SK-MEL-5 (cell line): ENCODE results near the gene TMEM40. TPM values are rescaled to one million over a fixed set of nuclear protein-coding genes. Genes with fewer than 3 reads are reported as not detected.
"Not testable (repeated sequence)": the region's sequence is repeated elsewhere in the genome, so short reads cannot be mapped to it uniquely, and the experiment has no call there.

Source experiments
- DNase-seq: peaks from one replicate; pipeline ENCODE4 v3.0.0-alpha.2; 2016; ENCODE audit warnings: low read depth, low spot score
- in situ Hi-C: cut with HindIII; loops from 2 replicates; pipeline ENCODE4 v1.10.0; 2016; ENCODE audit warnings: low sequenced_read_pairs, high pct_unique_total_duplicates, low pct_unique_long_range_greater_than_20kb
- total RNA-seq: library from RNA; depleted of rRNA; stranded (reverse); fragments of >200 nt; shearing (Covaris generic); gene quantifications from 2 replicates; pipeline ENCODE4 v1.2.3, GENCODE V29; 2014

The TMEM40 gene
- total RNA-seq, 1 experiment from 2014 or later = not detected

DNA sequence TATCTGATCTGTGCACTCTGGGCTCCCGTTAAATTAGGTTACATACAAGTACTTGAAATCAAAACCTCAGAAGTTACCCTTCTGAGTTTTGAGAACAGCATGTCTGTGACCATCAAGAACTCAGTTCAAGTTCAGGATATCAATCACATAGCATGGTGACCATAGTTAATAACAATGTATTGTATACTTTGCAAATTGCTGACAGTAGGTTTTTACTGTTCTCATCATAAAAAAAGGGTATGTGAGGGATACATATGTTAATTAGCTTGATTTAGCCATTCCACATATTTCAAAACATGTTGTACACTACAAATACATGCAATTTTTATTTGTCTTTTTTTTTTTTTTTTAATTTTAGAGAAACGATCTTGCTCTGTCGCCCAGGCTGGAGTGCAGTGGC is 25.5 kb downstream of the TMEM40 start:
- DNase-seq = no peak
- in situ Hi-C loops = no loop called here

DNA sequence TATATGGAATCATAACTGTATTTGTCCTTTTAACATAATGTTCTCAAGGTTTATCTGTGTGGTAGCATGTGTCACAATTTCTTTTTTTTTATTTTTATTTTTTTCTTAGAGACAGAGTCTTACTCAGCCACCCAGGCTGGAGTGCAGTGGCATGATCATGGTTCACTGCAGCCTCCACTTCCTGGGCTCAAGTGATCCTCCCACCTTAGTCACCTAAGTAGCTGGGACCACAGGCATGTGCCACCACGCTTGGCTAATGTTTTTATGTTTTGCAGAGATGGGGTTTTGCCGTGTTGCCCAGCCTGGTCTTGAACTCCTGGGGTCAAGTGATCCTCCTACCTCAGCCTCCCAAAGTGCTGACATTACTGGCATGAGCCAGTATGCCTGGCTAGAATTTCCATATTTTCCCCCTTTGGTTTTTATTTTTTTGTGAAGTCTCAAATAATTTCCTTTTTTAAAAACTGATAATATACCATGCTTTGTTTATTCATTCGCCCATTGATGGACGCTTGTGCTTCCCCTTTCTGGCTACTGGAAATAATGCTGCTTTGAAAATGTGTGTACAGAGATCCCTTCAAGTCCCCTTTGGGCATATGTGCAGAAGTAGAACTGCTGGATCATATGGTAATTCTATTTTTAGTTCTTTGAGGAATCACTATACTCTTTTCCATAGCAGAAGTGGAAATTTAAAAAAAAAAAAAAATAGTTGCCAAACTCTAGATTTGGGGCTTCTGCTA is 28.4 kb downstream of the TMEM40 start:
- in situ Hi-C loops = no loop called here
- peak; percentile 65 for DNase-seq

DNA sequence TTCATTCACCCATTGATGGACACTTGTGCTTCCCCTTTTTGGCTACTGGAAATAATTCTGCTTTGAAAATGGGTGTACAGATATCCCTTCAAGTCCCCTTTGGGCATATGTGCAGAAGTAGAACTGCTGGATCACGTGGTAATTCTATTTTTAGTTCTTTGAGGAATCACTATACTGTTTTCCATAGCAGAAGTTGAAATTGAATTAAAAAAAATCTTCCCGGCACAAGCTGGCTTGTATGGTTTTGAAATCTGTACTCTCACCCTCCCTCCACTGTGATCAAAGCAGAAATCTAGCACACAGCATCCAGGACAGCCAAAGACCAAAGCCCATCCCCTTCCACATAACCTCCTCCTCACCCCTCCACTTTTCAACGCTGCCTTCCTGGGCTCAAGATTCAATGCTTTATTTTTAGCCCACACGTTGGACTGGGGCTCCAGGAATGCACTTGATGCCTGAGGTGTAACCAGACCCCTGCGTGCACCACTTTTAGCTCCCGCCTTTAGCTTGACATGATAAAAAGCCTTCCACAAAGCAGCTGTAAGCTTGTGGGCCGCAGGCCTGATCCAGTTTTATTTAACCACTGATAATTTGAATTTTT is 29.9 kb downstream of the TMEM40 start:
- no peak for DNase-seq
- in situ Hi-C loops = no loop called here

DNA sequence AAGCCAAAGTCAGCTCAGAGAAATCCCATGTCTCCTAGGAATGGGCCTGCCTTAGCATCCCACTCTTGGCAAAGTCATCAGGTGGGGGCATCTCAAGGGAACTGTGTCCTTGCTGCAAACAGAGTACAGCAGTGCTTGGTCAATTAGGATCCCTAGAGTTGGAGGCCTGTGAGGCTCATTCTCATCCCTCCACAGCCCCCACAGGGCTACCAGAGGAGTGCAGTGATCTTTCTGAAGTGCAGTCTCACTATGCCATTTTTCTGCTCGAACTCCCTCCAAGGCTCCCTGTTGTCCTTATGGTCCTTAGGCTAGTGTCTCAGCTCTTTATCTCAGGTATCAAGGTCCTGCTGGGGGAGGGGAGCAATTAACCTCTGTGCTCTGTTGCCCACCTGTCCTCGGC is 31.1 kb downstream of the TMEM40 start:
- in situ Hi-C loops = no loop called here
- DNase-seq = no peak

DNA sequence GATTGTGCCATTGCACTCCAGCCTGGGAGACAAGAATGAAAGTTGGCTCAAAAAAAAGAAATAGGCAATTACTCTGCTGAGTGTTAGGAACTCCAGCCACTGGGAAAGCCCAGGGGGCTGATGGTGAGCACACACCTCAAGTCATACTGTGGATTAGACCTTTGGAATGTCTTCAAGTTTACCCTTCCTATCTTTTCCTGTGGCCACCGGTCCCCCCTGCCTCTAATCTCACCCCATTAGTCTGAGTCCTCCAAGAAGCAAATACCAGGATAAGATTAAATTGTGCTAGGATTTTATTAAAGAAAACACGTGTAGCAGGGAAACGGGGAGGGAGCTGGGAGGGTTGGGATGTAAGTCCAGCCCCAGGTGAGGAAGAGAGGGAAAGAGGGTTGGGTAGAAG is 31.6 kb downstream of the TMEM40 start:
- no peak for DNase-seq
- in situ Hi-C loops = no loop called here

DNA sequence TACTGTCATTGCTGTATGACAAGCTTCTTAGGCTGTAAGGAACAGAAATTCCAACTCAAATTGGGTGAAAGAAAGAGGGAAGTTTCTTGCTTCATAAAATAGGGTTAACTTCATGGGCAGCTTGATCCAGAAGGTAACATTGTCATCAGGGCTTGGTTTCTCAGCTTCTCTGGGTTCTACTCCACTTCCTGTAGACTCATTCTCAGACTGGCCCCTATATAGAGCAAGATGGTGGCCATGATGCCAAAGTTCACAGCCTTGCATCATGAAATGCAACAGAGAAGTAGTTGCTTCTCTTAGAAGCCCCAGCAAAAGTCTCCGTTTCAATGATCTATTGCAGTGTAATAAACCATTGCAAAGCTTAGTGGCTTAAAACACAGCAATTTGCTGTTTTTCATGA is 33.6 kb downstream of the TMEM40 start:
- in situ Hi-C loops = no loop called here
- DNase-seq = no peak

DNA sequence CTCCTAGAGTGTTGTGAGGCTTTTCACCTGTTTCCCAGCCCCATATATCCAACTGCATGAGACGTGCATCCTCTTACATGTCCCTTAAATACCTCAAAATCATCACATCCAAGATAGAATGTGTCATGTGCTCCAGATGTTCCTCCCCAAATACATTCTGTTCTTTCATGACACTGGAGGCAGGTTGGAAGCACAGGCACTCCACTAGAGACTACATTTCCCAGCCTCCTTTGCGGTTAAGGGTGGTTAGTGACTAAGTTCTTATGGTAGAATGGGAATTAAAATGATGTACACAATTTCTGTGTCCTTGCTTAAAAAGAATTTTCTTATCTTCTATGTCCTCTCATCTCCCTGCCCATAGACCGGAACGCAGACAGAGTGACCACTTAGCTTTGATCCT is 34.3 kb downstream of the TMEM40 start:
- DNase-seq = peak; percentile 27
- in situ Hi-C loops = no loop called here

DNA sequence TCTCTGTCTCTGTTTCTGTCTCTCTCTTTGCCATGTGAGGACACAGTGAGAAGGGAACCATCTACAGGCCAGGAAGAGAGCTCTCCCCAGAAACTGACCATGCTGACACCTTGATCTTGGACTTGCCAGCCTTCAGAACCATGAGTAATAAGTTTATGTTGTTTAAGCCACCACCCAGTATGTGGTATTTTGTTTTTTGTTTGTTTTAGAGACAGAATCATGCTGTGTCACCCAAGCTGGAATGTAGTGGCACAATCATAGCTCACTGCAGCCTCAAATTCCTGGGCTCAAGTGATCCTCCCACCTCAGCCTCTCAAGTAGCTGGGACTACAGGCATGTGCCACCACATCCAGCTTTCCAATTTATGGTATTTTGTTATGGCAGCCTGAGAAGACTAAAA is 35.7 kb downstream of the TMEM40 start:
- in situ Hi-C loops, DNase-seq: not testable (repeated sequence)

DNA sequence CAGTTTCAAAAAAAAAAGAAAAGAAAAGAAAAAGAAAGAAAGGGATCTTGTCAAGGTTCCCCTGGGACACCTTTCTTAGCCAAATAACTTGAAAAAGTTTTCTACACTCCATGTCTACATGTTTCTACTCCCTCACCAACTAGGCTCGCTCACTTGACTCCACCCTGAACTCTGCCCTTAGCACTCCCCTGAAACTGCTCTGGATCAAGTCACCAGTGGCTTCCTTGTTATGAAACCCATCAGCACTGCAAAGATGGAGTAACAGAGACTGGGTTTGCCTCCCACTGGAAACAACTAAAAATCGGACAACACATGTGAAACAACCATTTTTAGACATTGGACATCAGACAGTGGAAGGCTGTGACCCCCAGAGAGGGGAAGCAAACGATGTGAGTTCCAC is 36.8 kb downstream of the TMEM40 start:
- no peak for DNase-seq
- in situ Hi-C loops = no loop called here

DNA sequence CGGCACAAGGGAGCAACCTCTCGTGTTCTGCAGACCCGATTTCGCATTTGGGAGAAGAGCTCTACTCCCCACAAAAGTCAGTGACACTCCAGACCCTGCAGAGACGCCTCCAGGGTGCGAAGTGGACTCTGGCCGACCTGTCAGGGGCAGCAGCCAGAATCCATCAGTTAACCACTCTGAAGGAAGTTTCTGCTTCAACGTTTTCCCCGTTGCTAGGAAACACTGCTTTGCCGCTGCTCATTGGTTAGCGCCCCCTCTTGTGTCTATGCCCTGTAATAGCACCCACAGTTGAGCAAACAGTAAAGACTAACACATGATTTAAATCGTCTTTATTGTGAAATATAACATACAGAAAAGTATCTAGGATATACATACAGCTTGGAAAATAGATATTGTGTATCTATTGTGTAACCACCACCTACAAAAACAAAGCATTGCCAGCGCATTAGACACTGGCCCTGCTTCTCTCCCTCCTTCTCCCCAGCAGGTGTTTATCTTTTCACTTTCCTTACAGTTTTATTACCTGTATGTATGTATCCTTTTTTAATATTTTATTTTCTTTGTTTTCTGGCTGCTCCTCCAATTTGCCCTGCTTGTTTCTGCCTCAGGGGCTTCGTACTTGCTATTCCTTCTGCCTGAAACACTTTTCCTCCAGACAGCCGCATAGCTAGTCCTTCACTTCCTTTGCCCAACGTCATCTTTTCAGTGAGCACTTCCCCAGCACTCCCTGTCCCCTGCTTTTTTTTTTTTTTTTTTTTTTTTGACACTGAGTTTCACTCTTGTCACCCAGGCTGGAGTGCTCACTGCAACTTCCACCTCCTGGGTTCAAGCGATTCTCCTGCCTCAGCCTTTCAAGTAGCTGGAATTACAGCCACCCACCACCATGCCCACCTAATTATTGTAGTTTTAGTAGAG is 38.8 kb downstream of the TMEM40 start:
- in situ Hi-C loops = no loop called here
- DNase-seq = peak; percentile 86

DNA sequence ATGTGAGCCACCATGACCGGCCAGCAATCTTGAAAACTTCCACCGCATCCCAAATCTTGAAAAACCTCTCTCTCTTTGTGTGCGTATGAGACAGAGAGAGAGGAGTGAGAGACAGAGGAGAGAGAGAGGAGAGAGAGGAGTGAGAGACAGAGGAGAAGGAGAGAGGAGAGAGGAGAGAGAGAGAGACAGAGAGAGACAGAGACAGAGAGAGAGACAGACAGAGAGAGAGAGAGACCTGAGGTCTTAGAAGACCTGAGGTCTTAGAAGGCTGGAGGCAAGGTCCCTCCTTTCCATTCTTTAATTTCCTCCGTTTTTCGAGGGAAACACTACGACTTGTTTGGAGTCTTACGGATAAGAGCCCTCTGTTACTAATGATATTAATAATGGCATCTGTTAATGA is 39.5 kb downstream of the TMEM40 start:
- no peak for DNase-seq
- in situ Hi-C loops = no loop called here

DNA sequence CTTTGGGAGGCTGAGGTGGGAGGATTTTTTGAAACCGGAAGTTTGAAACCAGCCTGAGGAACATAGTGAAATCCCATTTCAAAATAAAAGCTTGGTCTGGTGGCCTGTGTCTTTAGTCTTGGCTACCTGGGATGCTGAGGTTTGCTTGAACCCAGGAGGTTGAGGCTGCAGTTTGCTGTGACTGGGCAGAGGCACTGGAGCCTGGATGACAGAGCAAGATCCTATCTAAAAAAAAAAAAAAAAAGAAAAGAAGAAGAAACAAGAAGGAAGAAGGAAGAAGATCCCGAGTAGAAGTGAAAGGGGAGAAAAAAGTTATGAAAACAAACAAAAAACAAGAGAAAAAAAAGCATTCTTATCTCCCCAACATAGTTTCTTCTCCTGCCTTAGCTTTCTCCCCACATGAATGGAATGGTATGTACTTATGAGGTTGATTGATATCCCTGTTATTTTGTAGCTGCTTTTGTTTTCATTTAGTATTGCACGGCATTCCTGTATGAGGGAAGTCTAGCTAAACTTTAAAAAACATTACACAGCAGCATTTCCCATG is 42.4 kb downstream of the TMEM40 start:
- no peak for DNase-seq
- in situ Hi-C loops = no loop called here

DNA sequence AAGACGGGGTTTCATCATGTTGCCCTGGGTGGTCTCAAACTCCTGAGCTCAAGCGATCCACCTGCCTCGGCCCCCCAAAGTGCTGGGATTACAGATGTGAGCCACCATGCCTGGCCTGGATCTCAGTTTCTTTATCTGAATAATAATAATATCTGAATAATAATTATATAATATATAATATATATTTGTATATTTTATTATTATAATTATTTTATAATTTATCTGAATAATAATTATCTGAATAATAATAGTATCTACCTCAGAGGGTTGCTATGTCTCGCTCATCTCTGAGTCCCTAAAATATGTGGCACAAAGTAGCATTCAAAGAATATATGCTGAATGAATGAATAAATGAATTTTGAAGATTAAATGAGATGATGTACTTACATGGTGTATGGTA is 44.8 kb downstream of the TMEM40 start:
- DNase-seq = no peak
- in situ Hi-C loops = no loop called here

DNA sequence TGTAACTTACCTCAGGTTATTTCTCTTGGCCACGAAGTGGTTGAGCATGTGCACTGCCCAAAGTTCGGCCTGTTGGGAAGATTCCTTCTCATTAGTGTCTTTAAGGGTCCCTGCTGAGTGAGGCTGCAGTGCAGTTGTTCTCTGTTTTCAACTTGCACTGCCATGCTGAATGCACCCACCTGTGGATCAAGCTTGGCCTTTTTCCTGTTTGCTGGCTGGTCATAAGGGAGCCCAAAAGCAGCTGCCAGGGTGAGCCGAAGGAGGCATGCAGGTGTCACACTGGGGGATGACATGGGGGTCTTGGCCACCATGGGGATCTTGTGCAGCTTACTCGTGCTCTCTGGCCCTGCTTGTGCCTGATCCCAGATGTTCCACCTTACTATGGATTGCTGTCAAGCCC is 49.0 kb downstream of the TMEM40 start:
- in situ Hi-C loops = no loop called here
- DNase-seq = no peak

DNA sequence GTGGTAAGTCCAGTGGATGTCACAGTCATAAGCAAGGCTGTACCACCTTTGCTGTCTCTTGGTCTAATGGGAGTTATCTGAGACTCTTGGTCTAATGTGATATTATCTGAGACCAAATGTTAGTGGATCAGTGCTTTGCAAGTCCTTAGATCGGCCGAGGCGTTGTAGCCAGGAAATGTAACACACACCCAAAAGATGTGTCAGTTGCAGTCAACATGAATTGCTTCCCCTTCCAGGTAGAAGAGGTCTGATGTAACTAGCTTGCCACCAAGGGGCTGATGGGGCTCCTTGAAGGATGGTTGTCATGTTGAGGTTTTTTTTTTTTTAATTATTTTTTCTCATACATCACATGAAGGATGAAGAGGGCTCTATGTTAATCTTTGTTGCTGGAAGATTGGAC is 49.7 kb downstream of the TMEM40 start:
- in situ Hi-C loops = no loop called here
- DNase-seq = no peak

DNA sequence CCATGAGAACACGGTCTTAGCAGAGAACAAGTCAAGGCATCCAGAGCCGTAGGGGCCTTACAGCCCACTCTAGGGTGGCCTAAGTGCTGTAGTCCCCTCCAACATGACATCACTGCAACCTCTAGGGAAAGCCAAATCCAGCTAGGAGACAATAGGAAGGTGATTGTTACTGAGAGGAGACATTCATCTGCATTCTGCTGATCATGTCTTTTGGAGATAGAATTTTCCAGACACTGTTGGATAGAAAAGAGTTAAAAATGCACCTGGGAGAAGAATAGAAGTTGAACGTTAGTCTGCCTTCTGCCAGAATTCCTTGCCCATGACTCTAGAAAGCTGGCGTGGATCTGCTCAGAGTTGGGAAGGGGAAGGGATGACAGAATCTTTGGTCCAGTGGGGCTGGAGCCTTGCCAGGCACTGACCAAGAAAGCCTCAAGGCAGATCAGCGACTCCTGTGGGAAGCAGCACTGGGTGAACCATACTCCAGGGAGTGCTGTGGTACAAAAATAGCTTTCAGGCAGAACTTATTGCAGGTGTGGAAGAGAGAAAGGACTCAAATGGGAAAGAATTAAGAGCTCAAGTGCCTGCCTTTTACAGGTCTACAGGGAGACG is 50.4 kb downstream of the TMEM40 start:
- in situ Hi-C loops = no loop called here
- DNase-seq = peak; percentile 37

DNA sequence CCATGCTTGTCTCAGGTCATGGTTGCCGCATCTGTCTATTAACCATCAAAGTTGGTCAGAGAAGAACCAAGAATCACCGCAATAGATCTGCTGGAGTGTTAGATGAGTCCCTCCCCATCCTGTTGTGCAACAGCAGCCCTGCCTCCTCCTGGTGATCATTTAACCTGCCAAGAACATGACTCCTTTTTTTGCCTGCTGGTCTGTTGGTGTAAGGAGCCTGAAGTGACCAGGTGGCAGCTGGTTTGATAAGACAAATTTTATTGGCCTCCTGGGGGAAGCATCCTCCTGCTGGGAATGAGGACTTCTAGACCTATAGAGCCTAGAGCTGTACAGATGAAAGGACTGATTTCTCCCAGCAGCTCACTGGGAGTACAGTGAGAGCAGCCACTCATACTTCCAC is 51.6 kb downstream of the TMEM40 start:
- in situ Hi-C loops = no loop called here
- no peak for DNase-seq
